Erythroblast (primary cell): ENCODE data around the gene GBE1.
A peak's percentile ranks its signal among the peaks of the same experiment; 100 is the strongest.
"Not testable (repeated sequence)": the region's sequence is repeated elsewhere in the genome, so short reads cannot be mapped to it uniquely, and the experiment has no call there.

ENCODE experiments used
- DNase-seq, 2 experiments: peaks; one replicate each; lab custom pipeline; 2025; lab: John Stamatoyannopoulos, UW
- GATA1 ChIP-seq: IDR thresholded peaks from 2 replicates; pipeline ENCODE4 v1.6.1; 2011; ENCODE audit warnings: low read depth, mild to moderate bottlenecking, control low read depth, low read length, moderate library complexity
- POLR2A ChIP-seq: IDR thresholded peaks from 2 replicates; pipeline ENCODE4 v1.6.1; 2011; ENCODE audit warnings: mild to moderate bottlenecking, low read length

GBE1 gene

GRCh38 chr3:81760924-81761903 is at the start of gene GBE1:
GBE1 (minus strand) TSS chr3:81761645; CDS start chr3:81761517, 128 bp downstream.
- DNase-seq: peak; percentile 92 to 94
- TF ChIP-seq POLR2A (peak; percentile 94), GATA1 (no peak)

GRCh38 chr3:81808900-81809299 is 47.5 kb upstream of the GBE1 start:
- TF ChIP-seq POLR2A (no peak), GATA1 (no peak)
- DNase-seq: no peak

- TF ChIP-seq GATA1 (no peak), POLR2A (no peak)
- no peak for DNase-seq
Observed at GRCh38 chr3:81799403-81799802, 38.0 kb upstream of the GBE1 start.

- no peak for TF ChIP-seq POLR2A
- TF ChIP-seq GATA1: no peak
- DNase-seq: no peak
Observed at GRCh38 chr3:81793410-81793809, 32.0 kb upstream of the GBE1 start.

- DNase-seq: no peak
- TF ChIP-seq GATA1 (no peak), POLR2A (no peak)
Observed at GRCh38 chr3:81790117-81790516, 28.7 kb upstream of the GBE1 start.

GRCh38 chr3:81789691-81790090 is 28.2 kb upstream of the GBE1 start:
- no peak for DNase-seq
- TF ChIP-seq GATA1: no peak
- TF ChIP-seq POLR2A: no peak

GRCh38 chr3:81788610-81789009 is 27.2 kb upstream of the GBE1 start:
- no peak for DNase-seq
- no peak for TF ChIP-seq POLR2A
- TF ChIP-seq GATA1: no peak

GRCh38 chr3:81788044-81788443 is 26.6 kb upstream of the GBE1 start:
- TF ChIP-seq POLR2A (no peak), GATA1 (no peak)
- DNase-seq: no peak

GRCh38 chr3:81782585-81782984 is 21.1 kb upstream of the GBE1 start:
- TF ChIP-seq GATA1 (no peak), POLR2A (no peak)
- no peak for DNase-seq

GRCh38 chr3:81778678-81779182 is 17.3 kb upstream of the GBE1 start:
- no peak for DNase-seq

GRCh38 chr3:81776643-81777042 is 15.2 kb upstream of the GBE1 start:
- no peak for DNase-seq
- TF ChIP-seq GATA1 (no peak), POLR2A (no peak)

More at GRCh38 chr3:81778678-81779182, 17.3 kb upstream of the GBE1 start:
- TF ChIP-seq GATA1 (no peak), POLR2A (no peak)

GRCh38 chr3:81770710-81771109 is 9.3 kb upstream of the GBE1 start:
- TF ChIP-seq POLR2A: no peak
- TF ChIP-seq GATA1: no peak
- DNase-seq: no peak

GRCh38 chr3:81769299-81769698 is 7.9 kb upstream of the GBE1 start:
- no peak for TF ChIP-seq GATA1
- no peak for TF ChIP-seq POLR2A
- DNase-seq: no peak

GRCh38 chr3:81767250-81767859 is 5.9 kb upstream of the GBE1 start:
- DNase-seq: not testable (repeated sequence)

GRCh38 chr3:81765400-81765799 is 4.0 kb upstream of the GBE1 start:
- TF ChIP-seq GATA1 (no peak), POLR2A (no peak)

More at GRCh38 chr3:81765400-81765799, 4.0 kb upstream of the GBE1 start:
- no peak for DNase-seq
